Epidermal melanocyte (primary cell): Measurements from ENCODE around the gene PCP2.
A peak's percentile ranks its signal among the peaks of the same experiment; 100 is the strongest.

Experiments
- DNase-seq: peaks from one replicate; pipeline ENCODE4 v3.0.0; 2011; ENCODE audit warnings: low spot score; ENCODE audit not compliant: insufficient read length

Gene PCP2

GRCh38 chr19:7638802-7639465 lies 5.4 kb upstream of the PCP2 start:
- DNase-seq, result no peak

GRCh38 chr19:7637374-7638256 lies 4.1 kb upstream of the PCP2 start:
- no peak for DNase-seq

- peak; percentile 67 for DNase-seq
These were observed 3.3 kb upstream of the PCP2 start, which contains the start of gene STXBP2 for GRCh38 chr19:7636691-7637373. Gene STXBP2 (plus strand): TSS chr19:7637110. CDS start chr19:7637150, 40 bp downstream.

DNA sequence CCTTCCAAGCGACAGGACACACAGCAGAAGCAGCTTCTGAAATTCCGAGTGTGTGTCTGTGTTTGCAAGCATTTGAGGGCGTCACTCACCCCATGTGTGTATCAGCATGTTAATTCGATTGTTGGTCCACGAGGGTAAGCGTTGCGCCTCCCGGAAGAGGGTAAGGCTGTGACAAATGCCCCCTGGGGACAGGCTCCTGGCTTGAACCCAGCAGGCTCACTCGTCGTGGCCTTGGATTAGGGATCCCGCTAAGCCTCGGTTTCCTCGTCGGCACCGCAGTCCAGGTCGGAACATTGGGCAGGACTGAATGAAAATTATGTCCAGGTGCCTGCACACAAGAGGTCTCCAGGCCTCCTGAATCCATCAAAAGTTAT lies 2.8 kb upstream of the PCP2 start:
- DNase-seq, result no peak

- DNase-seq, result no peak
These were observed 2.2 kb upstream of the PCP2 start for GRCh38 chr19:7635670-7636069.

DNA sequence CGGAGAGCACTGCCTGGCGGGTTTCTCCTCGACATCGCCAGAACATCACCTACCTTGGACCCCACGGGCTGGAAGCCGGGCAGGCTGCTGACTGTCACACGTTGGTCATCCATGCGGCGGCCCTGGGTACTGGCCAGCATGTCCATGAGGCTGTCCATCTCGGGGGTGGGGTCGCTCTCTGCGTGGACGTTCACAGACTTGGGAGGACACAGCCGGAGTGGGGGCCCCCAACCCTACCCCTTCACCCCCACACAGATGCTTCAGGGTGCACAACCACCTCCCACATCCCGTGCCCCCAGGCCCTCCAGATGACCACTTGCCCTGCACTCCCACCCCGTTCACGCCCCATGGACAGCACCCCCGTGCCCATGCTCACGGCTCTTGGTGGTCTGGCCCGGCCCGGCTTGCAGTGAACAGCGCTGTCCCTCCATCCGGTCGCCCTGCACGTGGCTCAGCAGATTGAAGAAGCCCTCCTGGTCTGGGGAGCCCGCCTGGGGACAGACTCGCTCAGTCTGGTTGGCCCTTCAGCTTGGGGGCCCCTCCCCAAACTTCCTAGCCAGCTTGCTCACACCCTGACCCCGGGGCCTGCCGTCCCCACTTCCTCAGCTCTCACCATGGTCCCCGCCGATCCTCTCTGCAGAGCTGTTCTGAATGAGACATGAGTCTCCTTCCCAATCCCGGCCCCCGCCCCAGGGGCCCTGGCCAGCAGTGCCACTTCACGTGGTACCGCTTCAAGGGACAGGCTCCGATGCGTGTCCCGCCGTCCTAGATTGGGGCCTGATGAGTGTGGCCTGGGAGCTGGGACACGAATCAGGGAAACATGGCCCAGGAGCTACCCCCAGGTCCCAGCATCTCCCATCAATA lies 947 bp downstream of the PCP2 start:
- no peak for DNase-seq

GRCh38 chr19:7631577-7631976 lies 1.9 kb downstream of the PCP2 start:
- no peak for DNase-seq

DNA sequence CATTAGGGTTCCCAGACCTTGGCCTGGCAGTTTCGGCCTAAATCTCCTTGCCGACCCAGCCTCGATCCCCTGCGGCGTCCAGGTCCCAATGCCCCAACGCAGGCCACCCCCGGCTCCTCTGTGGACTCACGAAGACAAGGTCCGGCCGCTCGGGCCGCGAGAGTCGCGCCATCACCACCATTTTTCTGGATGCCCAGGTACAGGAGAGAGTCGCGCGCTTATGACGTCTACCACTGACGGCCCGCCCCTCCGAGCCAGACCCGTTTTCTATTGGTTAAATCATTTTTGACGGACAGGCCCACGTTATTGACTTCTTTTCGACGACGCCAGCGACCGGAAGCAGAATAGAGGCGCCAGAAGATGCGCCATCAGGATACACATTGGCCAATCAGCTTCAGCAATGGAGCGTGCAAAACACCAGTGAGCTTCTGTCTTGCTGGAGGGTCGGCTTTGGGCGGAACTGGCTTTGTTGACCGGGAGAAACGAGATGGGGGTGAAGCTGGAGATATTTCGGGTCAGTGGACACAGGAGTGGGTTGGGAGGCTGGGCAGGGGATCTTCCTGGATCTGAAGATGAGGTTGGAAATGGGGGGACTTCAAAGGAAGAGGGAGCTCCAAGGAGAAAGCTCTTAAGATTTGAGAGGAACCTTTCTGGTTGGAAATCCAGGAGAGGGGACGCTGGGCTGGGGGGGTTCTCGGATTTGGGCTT lies 4.0 kb downstream of the PCP2 start, which contains the start of the genes PET100 and XAB2:
PET100 (plus strand) TSS at position 447 of the 708 bp plus-strand sequence; CDS start at position 488, 41 bp downstream.
XAB2 (minus strand) TSS at position 199 of the 708 bp plus-strand sequence; CDS start at position 181, 18 bp downstream.
- peak; percentile 100 for DNase-seq

DNA sequence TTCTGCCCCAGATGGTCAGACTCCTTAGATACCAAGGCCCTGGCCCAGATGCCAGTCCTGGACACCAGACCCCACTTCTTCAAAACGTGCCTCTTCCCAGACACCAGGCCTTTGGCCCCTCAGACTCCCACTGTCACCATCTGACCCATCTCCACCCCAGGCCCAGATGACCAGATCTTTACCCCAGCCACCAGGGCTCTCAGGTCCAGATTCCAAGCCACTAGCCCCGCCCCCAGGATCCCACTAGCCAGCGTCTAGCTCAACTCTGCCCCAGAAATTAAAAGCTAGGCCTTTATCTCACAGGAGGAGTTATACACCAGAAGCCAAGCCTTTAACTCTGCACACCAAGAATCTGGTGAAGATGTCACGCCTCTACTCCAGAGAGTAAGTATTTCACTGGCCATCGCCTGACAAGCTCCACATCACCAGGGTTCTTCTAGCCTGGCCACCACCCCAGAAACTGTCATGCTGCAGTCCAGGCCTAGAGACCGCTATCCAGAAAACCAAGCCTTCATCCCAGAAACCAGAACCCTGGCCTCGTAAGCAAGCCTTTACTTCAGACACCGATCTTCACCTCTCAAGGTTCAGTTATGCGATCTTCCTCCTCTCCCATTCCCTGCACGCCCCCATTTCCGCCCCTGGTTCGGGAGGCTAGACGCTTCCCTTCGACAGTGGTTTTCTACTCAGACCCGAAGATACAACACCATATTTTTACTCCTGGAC lies 4.8 kb downstream of the PCP2 start:
- no peak for DNase-seq

DNA sequence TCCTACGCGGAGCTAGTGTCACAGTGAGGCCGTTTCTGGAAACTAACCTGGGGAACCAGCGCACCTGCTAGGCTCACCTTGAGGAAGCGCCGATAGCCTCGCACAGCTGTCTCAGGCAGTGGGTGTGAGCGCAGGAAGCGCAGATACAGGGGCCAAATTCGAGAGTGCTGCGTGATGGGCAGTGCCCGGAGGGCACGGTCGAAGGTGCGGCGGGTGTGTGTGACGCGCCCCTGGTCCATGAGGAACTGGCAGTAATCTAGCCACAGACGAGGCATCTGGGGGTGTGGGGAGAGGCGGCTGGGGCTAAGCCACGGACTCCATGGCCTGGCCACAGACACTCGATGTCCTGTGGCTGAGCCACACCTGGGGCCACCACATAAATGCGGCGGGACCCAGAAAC lies 6.4 kb downstream of the PCP2 start:
- no peak for DNase-seq

DNA sequence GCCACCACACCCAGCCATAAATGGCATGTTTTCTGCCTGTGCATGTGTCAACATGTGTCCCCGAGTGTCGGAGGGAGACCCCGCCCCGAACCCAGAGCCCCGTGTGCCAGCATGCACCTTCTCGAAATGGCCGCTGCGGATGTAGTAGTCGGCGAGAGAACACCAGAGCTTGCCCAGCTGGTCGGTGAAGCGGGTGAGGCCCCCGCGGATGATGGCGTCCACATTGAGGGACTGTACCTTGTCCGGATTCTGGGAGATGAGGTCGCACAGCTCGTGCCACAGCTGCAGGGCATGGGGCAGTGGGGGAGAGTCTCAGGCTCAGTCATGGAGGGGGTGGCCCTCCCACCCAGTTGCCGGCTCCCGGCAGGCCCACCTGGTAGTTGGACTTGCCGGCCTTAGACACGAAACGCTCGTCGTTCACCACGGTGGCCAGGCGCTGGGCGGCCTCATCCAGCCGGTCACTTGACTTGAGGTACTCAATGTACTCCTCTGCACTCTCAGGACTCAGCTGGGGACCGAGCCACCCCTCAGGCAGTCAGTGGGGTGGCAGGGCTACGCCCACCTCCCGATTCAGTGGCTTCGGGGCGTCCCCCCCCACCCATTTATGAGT lies 7.7 kb downstream of the PCP2 start:
- no peak for DNase-seq

DNA sequence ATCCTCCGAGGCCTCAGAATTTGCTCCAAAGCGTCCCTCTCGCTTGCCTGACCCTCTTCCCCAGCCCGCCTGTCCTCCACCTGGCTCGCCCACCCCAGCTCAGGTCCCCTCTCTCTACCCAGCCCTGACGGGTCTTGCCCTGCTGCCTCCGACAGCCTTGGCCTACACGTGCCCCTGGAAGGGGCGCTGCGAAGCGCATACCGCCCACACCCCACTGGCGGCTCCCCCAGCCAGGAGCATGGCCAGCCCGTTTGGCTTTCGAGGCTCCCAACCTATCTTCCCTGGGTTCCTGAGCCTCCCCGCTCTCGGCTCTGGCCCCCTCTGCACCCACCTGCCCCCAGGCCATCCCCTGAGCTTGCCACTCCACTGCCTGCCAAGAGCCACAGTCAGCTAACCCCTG lies 8.7 kb downstream of the PCP2 start:
- no peak for DNase-seq

DNA sequence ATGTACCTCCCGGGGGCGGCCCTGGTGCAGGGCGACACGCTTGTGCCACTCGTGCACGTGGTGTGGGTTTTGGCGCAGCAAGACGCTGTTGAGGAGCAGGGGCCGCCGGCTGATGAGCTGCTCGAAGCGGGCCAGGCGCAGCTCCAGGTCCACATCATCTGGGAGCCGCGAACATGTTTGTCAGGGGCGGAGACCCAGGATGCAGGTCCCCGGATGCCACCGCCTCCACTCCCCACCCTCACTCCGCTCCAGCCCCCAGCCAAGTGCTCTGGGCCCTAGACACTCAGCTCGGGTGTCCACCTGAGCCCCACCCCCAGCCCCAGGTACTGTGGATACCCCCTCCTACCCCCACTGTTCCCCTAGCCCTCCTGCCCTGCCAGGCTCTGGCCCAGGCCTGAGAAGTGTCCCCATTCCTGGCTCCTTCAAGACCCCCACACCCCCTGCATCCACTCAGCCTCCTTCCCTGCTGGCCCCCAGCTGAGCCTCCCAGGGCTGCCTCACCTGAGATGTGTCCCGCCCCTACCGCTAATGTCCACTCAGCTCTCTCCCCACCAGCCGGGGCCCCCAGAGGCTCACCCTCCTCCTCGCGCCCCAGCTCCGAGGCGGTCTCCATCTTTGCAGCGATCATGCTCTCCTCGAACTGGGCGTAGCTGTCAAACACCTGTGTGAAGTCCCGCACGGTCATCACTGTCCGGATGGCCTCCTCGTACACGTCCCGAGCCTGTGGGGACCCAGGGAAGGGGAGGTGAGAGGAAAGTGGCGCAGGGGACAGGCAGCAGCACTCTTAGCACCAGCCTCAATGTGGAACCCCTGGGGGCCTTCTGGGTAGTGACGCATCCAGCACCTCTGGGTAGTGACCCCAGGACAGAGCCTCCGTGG lies 9.6 kb downstream of the PCP2 start:
- DNase-seq, result no peak

DNA sequence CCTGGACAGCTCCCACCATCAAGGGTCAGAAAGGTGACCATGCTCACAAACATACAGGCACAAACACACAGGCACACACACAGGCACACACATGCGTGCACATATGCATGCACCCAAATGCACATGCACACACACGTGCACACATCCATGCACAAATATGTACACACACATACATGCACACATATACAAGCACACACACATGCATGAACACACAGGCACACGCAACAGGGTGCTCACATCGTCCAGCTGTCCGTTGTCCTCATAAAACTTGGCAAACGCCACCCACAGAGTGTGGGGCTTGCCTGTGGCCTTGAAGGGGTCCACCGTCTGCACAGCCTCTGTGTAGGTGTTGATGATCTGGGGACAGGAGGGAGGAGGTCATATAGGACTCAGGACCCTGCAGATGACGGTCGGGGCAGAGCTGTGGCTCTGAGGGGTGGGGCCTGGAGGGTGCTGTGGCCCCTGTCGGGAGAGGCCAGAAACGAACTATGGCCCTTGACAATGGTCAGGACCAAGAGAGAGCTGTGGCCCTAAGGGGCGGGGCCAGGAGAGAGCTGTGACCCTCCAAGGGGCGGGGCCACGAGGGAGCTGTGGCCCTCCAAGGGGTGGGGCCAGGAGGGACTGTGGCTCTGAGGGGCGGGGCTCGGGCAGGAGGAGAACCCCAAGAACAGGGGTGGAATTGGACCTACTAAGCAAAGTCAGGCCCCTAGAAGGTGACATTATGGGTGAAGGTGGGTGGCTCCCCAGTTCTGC lies 10.4 kb downstream of the PCP2 start:
- no peak for DNase-seq

DNA sequence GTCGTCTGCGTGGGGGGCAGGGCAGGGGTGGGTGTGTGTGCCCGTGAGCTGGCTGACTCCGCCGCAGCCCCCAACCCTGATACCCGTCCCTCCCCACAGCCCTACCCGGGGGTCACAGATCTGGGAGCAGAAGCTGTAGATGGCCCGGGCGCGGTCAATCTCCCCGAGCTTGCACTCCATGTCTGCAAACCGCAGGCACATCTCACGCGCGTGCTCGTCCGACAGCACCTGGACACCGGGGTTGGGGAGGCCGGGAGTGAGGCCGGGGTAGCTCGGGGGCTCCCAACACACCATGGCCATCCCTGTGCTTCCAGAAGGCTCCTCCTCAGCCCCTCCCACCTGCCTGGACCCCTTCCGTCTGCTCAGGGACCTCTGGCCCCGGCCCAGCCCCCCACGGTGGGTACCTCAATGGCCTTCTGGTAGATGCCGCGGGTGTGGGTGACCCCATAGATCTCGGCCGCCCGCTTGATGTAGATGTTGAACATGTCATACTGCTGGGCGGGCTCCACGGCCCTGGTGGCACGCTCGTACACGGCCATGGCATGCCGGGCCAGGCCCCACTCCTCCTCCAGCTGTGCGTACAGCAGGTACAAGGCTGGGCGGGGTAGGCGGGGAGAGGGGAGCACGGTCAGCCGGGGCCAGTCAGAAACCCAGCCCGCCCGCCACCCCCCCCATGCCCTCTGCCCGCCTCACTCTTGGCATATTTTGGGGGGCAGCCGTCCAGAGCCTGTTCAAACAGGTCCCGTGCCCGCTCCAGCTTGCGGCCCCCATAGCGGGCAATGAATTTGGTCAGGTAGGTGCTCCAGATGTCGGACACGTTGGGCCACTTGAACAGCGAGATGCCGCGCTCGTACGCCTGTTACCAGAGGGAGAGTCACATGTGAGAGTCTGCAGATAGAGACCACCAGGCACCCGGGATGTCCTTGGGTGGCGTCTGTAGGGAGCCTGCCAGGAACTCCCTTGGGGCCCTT lies 12.8 kb downstream of the PCP2 start:
- DNase-seq, result no peak

DNA sequence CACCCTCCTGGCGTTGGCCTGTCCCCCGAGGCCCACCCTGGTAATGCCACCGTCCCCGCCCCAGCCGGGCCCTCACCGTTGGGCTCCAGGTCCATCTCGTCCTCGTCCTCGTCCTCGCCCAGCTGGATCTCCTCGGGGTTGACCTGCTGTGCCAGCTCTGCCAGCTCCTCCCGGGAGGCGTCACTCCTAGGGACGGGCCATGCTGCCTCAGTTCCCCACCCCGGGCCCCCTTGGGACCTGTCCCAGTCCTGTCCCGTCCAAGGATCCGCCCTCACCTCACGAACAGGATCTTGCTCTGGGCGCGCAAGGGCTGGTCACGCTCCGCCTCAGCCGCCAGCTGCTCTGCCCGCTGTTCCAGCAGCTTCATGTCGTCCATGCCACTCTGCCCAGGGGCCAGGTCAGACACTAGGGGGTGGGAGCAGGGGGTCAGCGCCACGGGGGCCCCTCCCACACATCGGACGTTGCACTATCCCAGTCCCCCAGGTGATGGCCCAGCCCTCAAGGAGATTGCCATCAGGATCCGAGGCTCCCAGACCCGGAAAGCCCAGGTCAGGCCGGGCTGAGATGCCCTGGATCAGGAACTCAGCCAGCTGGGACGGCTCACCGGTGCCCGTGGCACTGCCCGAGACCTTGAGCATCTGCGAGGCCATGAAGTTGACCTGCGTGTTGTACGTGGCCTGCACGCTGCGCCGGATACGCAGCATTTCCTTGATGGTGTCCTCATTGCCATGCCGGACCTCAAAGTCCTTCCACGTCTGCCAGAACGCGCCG lies 13.7 kb downstream of the PCP2 start:
- DNase-seq, result no peak
